22Rv1 (cell line): Measurements from ENCODE around the gene PIP5K1B.

ENCODE experiments used
- CTCF ChIP-seq: fragments of 450-650 bp; IDR thresholded peaks from 2 replicates; pipeline ENCODE4 v1.5.1; 2017; ENCODE audit warnings: mild to moderate bottlenecking
- ZFX ChIP-seq: fragments of 450-650 bp; IDR thresholded peaks from 2 replicates; pipeline ENCODE4 v1.6.1; 2017; ENCODE audit warnings: antibody characterized with exemption, borderline replicate concordance

- TF ChIP-seq CTCF (no peak), ZFX (no peak)
Observed at GRCh38 chr9:68775003-68775730, 70.1 kb downstream of the PIP5K1B start.
